IMR-90 (cell line): ENCODE data around the gene MERTK. TPM values are rescaled to one million over a fixed set of nuclear protein-coding genes. Genes with fewer than 3 reads are reported as not detected.

Experiments
- ATAC-seq: fragments of 200-7000 bp; cut with Tn5 transposase; 2 replicates; pipeline ENCODE4 v1.9.1; 2020; ENCODE audit warnings: low read depth, mild to moderate bottlenecking, moderate library complexity
- BruUV-seq: library from RNA; stranded (reverse); fragments of 400-500 nt; replicated peaks from 2 replicates; lab custom pipeline; 2021; lab: Mats Ljungman, UMichigan
- CTCF ChIA-PET: fragments of 300-600 bp; formaldehyde crosslinking; extraction: SDS; loops from one replicate; lab custom pipeline; 2021; ENCODE audit warnings: antibody characterized with exemption; lab: Yijun Ruan, JAX
- POLR2A ChIA-PET: fragments of 300-600 bp; sonication (Branson Sonifier 250); formaldehyde crosslinking; loops from one replicate; lab custom pipeline; 2022; ENCODE audit warnings: antibody characterized with exemption; ENCODE audit not compliant: unreplicated experiment; lab: Charles Lee
- DNase-seq: peaks from one replicate; pipeline ENCODE4 v3.0.0; 2013
- H2AFZ ChIP-seq: replicated peaks from 2 replicates; pipeline ENCODE3; 2013; ENCODE audit warnings: low read length, mild to moderate bottlenecking; ENCODE audit not compliant: poor library complexity
- H2AK5ac ChIP-seq: 2 replicates; pipeline ENCODE4 v1.6.1; 2013; ENCODE audit warnings: low read depth, low read length, inconsistent platforms
- H2AK9ac ChIP-seq: replicated peaks from 2 replicates; pipeline ENCODE3; 2013; ENCODE audit warnings: mild to moderate bottlenecking, low read depth, low read length, moderate library complexity; ENCODE audit not compliant: poor library complexity
- H2BK120ac ChIP-seq: 2 replicates; pipeline ENCODE4 v1.6.1; 2013; ENCODE audit warnings: low read depth, low read length, inconsistent platforms
- H2BK15ac ChIP-seq: 3 replicates; pipeline ENCODE4 v1.6.1; 2013; ENCODE audit warnings: low read depth, low read length, inconsistent platforms
- H2BK20ac ChIP-seq: 2 replicates; pipeline ENCODE4 v1.6.1; 2013; ENCODE audit warnings: low read depth, mild to moderate bottlenecking, inconsistent platforms, low read length, moderate library complexity
- H2BK5ac ChIP-seq: 2 replicates; pipeline ENCODE4 v1.6.1; 2013; ENCODE audit warnings: mild to moderate bottlenecking, low read depth, low read length, inconsistent platforms; ENCODE audit not compliant: poor library complexity, severe bottlenecking
- H3K14ac ChIP-seq: replicated peaks from 2 replicates; pipeline ENCODE4 v1.6.1; 2013; ENCODE audit warnings: low read depth, low read length, inconsistent platforms
- H3K18ac ChIP-seq: 2 replicates; pipeline ENCODE4 v1.6.1; 2013; ENCODE audit warnings: low read depth, low read length, control low read depth
- H3K23ac ChIP-seq: 2 replicates; pipeline ENCODE4 v1.6.1; 2013; ENCODE audit warnings: low read depth, low read length, inconsistent platforms
- H3K27ac ChIP-seq: 2 replicates; pipeline ENCODE4 v1.5.1; 2013; ENCODE audit warnings: mild to moderate bottlenecking, control low read depth, low read length; ENCODE audit not compliant: insufficient read depth
- H3K27me3 ChIP-seq: 2 replicates; pipeline ENCODE4 v1.6.1; 2013; ENCODE audit warnings: low read length; ENCODE audit not compliant: control insufficient read depth, insufficient read depth
- H3K36me3 ChIP-seq: 2 replicates; pipeline ENCODE4 v1.6.1; 2013; ENCODE audit warnings: low read length, mixed read lengths; ENCODE audit not compliant: control insufficient read depth, insufficient read depth
- H3K4ac ChIP-seq: 2 replicates; pipeline ENCODE4 v1.6.1; 2013; ENCODE audit warnings: low read depth, low read length, inconsistent platforms
- H3K4me1 ChIP-seq: 2 replicates; pipeline ENCODE4 v1.6.1; 2013; ENCODE audit warnings: low read length, mixed read lengths; ENCODE audit not compliant: control insufficient read depth, insufficient read depth
- H3K4me2 ChIP-seq: 2 replicates; pipeline ENCODE4 v1.6.1; 2013; ENCODE audit warnings: low read depth, mild to moderate bottlenecking, control low read depth, low read length, moderate library complexity
- H3K4me3 ChIP-seq: 2 replicates; pipeline ENCODE4 v1.5.1; 2013; ENCODE audit warnings: low read depth, mild to moderate bottlenecking, control low read depth, low read length, moderate library complexity; ENCODE audit not compliant: insufficient read depth
- H3K56ac ChIP-seq: 2 replicates; pipeline ENCODE4 v1.6.1; 2013; ENCODE audit warnings: low read length, inconsistent platforms; ENCODE audit not compliant: insufficient read depth; ENCODE audit errors: extremely low read depth
- H3K79me1 ChIP-seq, 2 experiments: 2 replicates each; pipeline ENCODE4 v1.6.1; 2013; ENCODE audit warnings: low read length in 2 of 2, inconsistent platforms in 1 of 2, low read depth in 1 of 2
- H3K9ac ChIP-seq: 2 replicates; pipeline ENCODE4 v1.6.1; 2013; ENCODE audit warnings: low read depth, low read length, control low read depth
- H3K9me1 ChIP-seq: 2 replicates; pipeline ENCODE4 v1.6.1; 2013; ENCODE audit warnings: low read length, inconsistent platforms; ENCODE audit not compliant: insufficient read depth
- H3K9me3 ChIP-seq: 2 replicates; pipeline ENCODE4 v1.6.1; 2013; ENCODE audit warnings: low read length; ENCODE audit not compliant: control insufficient read depth, insufficient read depth
- H4K20me1 ChIP-seq: 2 replicates; pipeline ENCODE4 v1.6.1; 2013; ENCODE audit warnings: low read length, inconsistent platforms; ENCODE audit not compliant: insufficient read depth
- H4K5ac ChIP-seq: 2 replicates; pipeline ENCODE4 v1.6.1; 2013; ENCODE audit warnings: mild to moderate bottlenecking, low read depth, low read length, control low read depth
- H4K8ac ChIP-seq, 2 experiments: 2 replicates each; pipeline ENCODE4 v1.6.1; 2013; ENCODE audit warnings: low read depth in 2 of 2, low read length in 2 of 2, control low read depth in 1 of 2, inconsistent platforms in 1 of 2
- H4K91ac ChIP-seq: 2 replicates; pipeline ENCODE4 v1.6.1; 2013; ENCODE audit warnings: low read depth, low read length, inconsistent platforms; ENCODE audit not compliant: insufficient read depth
- BHLHE40 ChIP-seq: fragments of 150-350 bp; IDR thresholded peaks from 2 replicates; pipeline ENCODE4 v1.6.1; 2016; ENCODE audit warnings: mild to moderate bottlenecking, low read depth, low read length
- CEBPB ChIP-seq: IDR thresholded peaks from 2 replicates; pipeline ENCODE4 v1.6.1; 2012; ENCODE audit warnings: low read depth, low read length, improper control_type of control experiment
- CHD1 ChIP-seq: IDR thresholded peaks from 2 replicates; pipeline ENCODE4 v1.6.1; 2012; ENCODE audit warnings: low read depth, low read length, improper control_type of control experiment
- FOS ChIP-seq: fragments of 150-350 bp; IDR thresholded peaks from 2 replicates; pipeline ENCODE4 v1.6.1; 2016; ENCODE audit warnings: low read depth, low read length
- MAFK ChIP-seq: IDR thresholded peaks from 2 replicates; pipeline ENCODE4 v1.6.1; 2012; ENCODE audit warnings: low read depth, low read length, improper control_type of control experiment
- MAZ ChIP-seq: IDR thresholded peaks from 2 replicates; pipeline ENCODE4 v1.6.1; 2012; ENCODE audit warnings: low read depth, mild to moderate bottlenecking, low read length, improper control_type of control experiment, moderate library complexity, borderline replicate concordance
- MXI1 ChIP-seq: IDR thresholded peaks from 2 replicates; pipeline ENCODE4 v1.6.1; 2012; ENCODE audit warnings: low read depth, mild to moderate bottlenecking, low read length, moderate library complexity, borderline replicate concordance
- NFE2L2 ChIP-seq: fragments of 150-350 bp; IDR thresholded peaks from 2 replicates; pipeline ENCODE4 v1.6.1; 2016; ENCODE audit warnings: low read depth, mild to moderate bottlenecking, low read length
- POLR2A ChIP-seq: IDR thresholded peaks from 2 replicates; pipeline ENCODE4 v1.6.1; 2012; ENCODE audit warnings: mild to moderate bottlenecking, low read depth, low read length
- RAD21 ChIP-seq: IDR thresholded peaks from 2 replicates; pipeline ENCODE4 v1.6.1; 2012; ENCODE audit warnings: low read length, improper control_type of control experiment
- RCOR1 ChIP-seq: IDR thresholded peaks from 2 replicates; pipeline ENCODE4 v1.6.1; 2012; ENCODE audit warnings: mild to moderate bottlenecking, low read length, improper control_type of control experiment; ENCODE audit not compliant: insufficient replicate concordance
- RFX5 ChIP-seq: IDR thresholded peaks from 2 replicates; pipeline ENCODE4 v1.8.0; 2012; ENCODE audit warnings: low read depth, mild to moderate bottlenecking, low read length, moderate library complexity
- SMC3 ChIP-seq: fragments of 150-350 bp; IDR thresholded peaks from 2 replicates; pipeline ENCODE4 v1.6.1; 2016; ENCODE audit warnings: low read depth, mild to moderate bottlenecking, antibody characterized with exemption, low read length, moderate library complexity
- USF2 ChIP-seq: fragments of 150-350 bp; IDR thresholded peaks from 2 replicates; pipeline ENCODE4 v1.6.1; 2017; ENCODE audit warnings: mild to moderate bottlenecking, antibody characterized with exemption, low read length, low read depth
- WGBS, 2 experiments: methylation state at CpG; one replicate each; pipeline versions ENCODE4 v1.1.5 to v1.1.7; 2013; ENCODE audit warnings: missing lambda C conversion rate in 2 of 2; ENCODE audit not compliant: insufficient read length in 1 of 2; ENCODE audit errors: extremely low coverage in 2 of 2; 5-methylcytosine and 5-hydroxymethylcytosine counted together
- dilution Hi-C: fragments of 300-500 bp; cut with HindIII; formaldehyde crosslinking; loops from one replicate; pipeline ENCODE4 v1.14.3; 2018; ENCODE audit warnings: low sequenced_read_pairs; ENCODE audit not compliant: unreplicated experiment
- in situ Hi-C: fragments of 300-500 bp; cut with MboI; formaldehyde crosslinking; loops from 3 replicates; pipeline ENCODE4 v1.14.3; 2019; ENCODE audit warnings: low sequenced_read_pairs, inconsistent platforms, mixed read lengths
- intact Hi-C: fragments of 100-400 bp; cut with micrococcal nuclease; formaldehyde crosslinking; loops from 2 replicates; pipeline ENCODE4 v1.10.0; 2022
- polyA plus RNA-seq, 3 experiments: library from polyadenylated mRNA; depleted of rRNA; stranded (reverse); fragments of >200 nt; gene quantifications; 2 replicates each; pipeline ENCODE4 v1.2.3, GENCODE V29; 2012; ENCODE audit warnings: low replicate concordance in 1 of 3
- total RNA-seq: library from RNA; depleted of rRNA; stranded (reverse); fragments of >200 nt; gene quantifications from 2 replicates; pipeline ENCODE4 v1.2.3, GENCODE V29; 2012
- TF ChIP-seq, protein P1 (sequence below): fragments of 150-350 bp; IDR thresholded peaks from 2 replicates; pipeline ENCODE4 v1.6.1; 2016; ENCODE audit warnings: low read depth, mild to moderate bottlenecking, low read length, moderate library complexity, borderline replicate concordance
- TF ChIP-seq, protein P2 (sequence below): conservative IDR thresholded peaks from 2 replicates; pipeline ENCODE4 v1.5.1; 2012; ENCODE audit warnings: mild to moderate bottlenecking, low read depth, low read length, improper control_type of control experiment

MERTK gene
- total and polyA plus RNA-seq, 2 of the 4 experiments (the other 2 are of a cell fraction) = 0.36 to 0.62 TPM

DNA sequence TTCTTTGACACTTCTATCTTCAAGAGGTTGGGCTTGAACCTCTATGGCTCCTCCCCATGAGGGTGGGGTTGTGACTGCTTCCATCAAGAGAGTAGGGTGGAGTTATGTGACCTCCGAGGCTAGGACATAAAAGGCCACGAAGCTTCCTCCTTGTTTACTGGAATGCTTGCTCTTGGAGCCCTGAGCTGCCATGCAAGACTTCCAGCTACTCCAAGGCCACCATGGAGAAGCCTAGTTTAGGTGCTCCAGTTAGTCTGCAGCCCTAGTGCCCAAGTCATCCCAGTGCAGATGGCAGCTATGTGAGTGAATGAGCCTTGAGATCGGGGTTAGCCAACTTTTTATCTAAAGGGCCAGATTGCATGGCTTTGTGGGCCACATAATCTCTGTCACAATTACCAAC lies 2.4 kb upstream of the MERTK start:
- Histone ChIP-seq H3K4me2 (no peak overlapping the region), H3K27me3 (peaks cover 46% of the 10 kb centered on the region), H2BK20ac (no peak overlapping the region), H3K23ac (no peak overlapping the region), H3K9me1 (peaks cover 3% of the 10 kb centered on the region; the same call in 1 of the 2 replicates), H3K9me3 (no peaks in the 10 kb centered on the region), H3K18ac (no peak overlapping the region), H3K4ac (no peak overlapping the region), H3K9ac (no peak overlapping the region), H4K8ac (no peak overlapping the region), H4K20me1 (no peaks in the 10 kb centered on the region), H2BK15ac (no peak overlapping the region), H2BK5ac (no peak overlapping the region), H3K79me1 (no peaks in the 10 kb centered on the region), H3K4me3 (no peak overlapping the region), H4K5ac (no peak overlapping the region), H3K56ac (no peak overlapping the region), H2AK5ac (no peak overlapping the region), H3K27ac (no peak overlapping the region), H2AFZ (no peak overlapping the region), H4K91ac (no peak overlapping the region), H3K36me3 (no peaks in the 10 kb centered on the region), H3K4me1 (peaks cover 4% of the 10 kb centered on the region), H3K14ac (no peak overlapping the region), H2AK9ac (no peak overlapping the region), H2BK120ac (no peak overlapping the region)
- 59% methylated on average over 3 of the region's 3 CpGs; no CpG with 5 or more reads in 1 of the 2 experiments for WGBS, 2 experiments
- no TSS peak for BruUV-seq
- TF ChIP-seq RCOR1 (no peak), USF2 (no peak), FOS (no peak), MAZ (no peak), RAD21 (no peak), CHD1 (no peak), POLR2A (no peak), MXI1 (no peak), RFX5 (no peak), BHLHE40 (no peak), CEBPB (no peak), SMC3 (no peak), MAFK (no peak), NFE2L2 (no peak)
- TF ChIP-seq, protein P1, sequence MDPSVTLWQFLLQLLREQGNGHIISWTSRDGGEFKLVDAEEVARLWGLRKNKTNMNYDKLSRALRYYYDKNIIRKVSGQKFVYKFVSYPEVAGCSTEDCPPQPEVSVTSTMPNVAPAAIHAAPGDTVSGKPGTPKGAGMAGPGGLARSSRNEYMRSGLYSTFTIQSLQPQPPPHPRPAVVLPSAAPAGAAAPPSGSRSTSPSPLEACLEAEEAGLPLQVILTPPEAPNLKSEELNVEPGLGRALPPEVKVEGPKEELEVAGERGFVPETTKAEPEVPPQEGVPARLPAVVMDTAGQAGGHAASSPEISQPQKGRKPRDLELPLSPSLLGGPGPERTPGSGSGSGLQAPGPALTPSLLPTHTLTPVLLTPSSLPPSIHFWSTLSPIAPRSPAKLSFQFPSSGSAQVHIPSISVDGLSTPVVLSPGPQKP = no peak
- TF ChIP-seq, protein P2, sequence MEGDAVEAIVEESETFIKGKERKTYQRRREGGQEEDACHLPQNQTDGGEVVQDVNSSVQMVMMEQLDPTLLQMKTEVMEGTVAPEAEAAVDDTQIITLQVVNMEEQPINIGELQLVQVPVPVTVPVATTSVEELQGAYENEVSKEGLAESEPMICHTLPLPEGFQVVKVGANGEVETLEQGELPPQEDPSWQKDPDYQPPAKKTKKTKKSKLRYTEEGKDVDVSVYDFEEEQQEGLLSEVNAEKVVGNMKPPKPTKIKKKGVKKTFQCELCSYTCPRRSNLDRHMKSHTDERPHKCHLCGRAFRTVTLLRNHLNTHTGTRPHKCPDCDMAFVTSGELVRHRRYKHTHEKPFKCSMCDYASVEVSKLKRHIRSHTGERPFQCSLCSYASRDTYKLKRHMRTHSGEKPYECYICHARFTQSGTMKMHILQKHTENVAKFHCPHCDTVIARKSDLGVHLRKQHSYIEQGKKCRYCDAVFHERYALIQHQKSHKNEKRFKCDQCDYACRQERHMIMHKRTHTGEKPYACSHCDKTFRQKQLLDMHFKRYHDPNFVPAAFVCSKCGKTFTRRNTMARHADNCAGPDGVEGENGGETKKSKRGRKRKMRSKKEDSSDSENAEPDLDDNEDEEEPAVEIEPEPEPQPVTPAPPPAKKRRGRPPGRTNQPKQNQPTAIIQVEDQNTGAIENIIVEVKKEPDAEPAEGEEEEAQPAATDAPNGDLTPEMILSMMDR = no peak
- DNase-seq (no peak), ATAC-seq (no peak)
- in situ Hi-C loops = no loop called here
- ChIA-PET CTCF (interaction anchor here (1.4 kb wide), 1 partner anchor 9 kb away, joined by 8 read pairs; no protein-coding TSS in a partner anchor), POLR2A (no interaction called here)
- intact Hi-C loops = no loop called here
- dilution Hi-C loops = no loop called here
